LNCaP clone FGC (cell line): Measurements from ENCODE around the gene MRPL57.
"Not testable (repeated sequence)": the region's sequence is repeated elsewhere in the genome, so short reads cannot be mapped to it uniquely, and the experiment has no call there.

ENCODE experiments used
- DNase-seq: peaks from one replicate; pipeline ENCODE4 v3.0.0-alpha.2; 2011; ENCODE audit warnings: low read depth
- H3K4me3 ChIP-seq: 2 replicates; pipeline ENCODE4 v1.5.1; 2011; ENCODE audit warnings: mild to moderate bottlenecking, low read depth, low read length, control low read depth
- TF ChIP-seq, protein P1 (sequence below): IDR thresholded peaks from 2 replicates; pipeline ENCODE4 v1.5.1; 2012; ENCODE audit warnings: mild to moderate bottlenecking; ENCODE audit not compliant: control insufficient read depth, insufficient read depth; ENCODE audit errors: extremely low read depth

The MRPL57 gene

DNA sequence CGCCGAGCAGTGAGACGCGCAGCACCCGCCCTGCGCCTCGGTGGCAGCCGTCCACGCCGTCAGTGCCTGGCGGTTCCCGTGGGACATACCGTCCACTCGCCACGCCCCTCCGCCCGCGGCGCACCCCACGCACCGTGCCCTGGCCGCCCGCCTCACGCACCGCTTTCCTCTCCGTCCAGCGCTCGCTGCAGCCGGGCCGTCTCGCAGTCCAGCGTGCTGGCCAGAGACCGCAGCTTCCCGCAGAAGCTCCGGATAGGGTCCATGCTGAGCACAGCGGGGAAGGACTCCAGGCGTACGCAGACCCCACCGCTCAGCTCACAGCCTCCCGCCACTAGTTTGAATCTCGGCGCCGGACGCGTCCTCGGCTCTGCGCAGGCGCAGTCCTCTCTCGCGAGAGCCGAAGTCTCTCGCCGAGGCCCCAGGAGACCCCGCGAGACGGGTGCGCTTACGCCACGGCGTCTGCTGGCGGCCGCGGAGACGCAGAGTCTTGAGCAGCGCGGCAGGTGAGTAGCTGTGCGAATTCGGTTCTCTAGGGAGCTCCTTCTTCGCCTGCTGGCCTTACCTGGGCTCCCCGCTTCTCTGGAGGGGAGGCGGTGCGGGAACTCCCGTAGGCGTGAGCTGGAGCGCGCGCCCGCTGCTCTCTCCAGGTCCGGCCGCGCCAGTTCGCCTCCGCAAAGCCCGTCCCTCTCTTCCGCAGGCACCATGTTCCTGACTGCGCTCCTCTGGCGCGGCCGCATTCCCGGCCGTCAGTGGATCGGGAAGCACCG is at the start of gene MRPL57, which contains the start of gene SKA3:
Gene MRPL57, plus strand, starts transcription at position 444 of the 767 bp plus-strand sequence. Its CDS starts 259 bp downstream, at position 703.
Gene SKA3, minus strand, starts transcription at position 338 of the 767 bp plus-strand sequence. Its CDS starts 75 bp downstream, at position 263.
- DNase-seq = peak; percentile 69
- TF ChIP-seq, protein P1, sequence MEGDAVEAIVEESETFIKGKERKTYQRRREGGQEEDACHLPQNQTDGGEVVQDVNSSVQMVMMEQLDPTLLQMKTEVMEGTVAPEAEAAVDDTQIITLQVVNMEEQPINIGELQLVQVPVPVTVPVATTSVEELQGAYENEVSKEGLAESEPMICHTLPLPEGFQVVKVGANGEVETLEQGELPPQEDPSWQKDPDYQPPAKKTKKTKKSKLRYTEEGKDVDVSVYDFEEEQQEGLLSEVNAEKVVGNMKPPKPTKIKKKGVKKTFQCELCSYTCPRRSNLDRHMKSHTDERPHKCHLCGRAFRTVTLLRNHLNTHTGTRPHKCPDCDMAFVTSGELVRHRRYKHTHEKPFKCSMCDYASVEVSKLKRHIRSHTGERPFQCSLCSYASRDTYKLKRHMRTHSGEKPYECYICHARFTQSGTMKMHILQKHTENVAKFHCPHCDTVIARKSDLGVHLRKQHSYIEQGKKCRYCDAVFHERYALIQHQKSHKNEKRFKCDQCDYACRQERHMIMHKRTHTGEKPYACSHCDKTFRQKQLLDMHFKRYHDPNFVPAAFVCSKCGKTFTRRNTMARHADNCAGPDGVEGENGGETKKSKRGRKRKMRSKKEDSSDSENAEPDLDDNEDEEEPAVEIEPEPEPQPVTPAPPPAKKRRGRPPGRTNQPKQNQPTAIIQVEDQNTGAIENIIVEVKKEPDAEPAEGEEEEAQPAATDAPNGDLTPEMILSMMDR = no peak

DNA sequence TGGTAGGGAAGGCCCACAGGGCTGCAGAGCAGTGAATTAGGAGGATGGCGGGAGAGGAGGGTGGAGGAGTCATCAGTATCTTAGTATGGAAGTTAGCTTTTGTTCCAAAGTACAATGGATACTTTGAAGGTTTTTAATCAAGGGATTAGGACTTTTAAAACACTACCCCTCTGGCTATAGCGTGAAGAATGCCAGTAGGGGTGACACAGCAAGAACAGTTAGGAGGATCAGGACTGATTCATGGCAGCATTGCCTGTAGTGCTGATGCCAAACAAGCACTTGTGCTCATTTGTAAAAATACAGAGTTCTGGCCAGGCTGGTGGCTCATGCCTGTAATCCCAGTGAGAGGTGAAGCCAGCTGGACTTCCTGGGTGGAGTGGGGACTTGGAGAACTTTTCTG is 46.3 kb upstream of the MRPL57 start:
- no peak for DNase-seq
- no peak overlapping the region for H3K4me3 ChIP-seq
- TF ChIP-seq, protein P1 = no peak

More for the DNA sequence above, at the start of gene MRPL57, which contains the start of gene SKA3:
- H3K4me3 ChIP-seq = peak within 1 kb of the TSS; percentile 68

DNA sequence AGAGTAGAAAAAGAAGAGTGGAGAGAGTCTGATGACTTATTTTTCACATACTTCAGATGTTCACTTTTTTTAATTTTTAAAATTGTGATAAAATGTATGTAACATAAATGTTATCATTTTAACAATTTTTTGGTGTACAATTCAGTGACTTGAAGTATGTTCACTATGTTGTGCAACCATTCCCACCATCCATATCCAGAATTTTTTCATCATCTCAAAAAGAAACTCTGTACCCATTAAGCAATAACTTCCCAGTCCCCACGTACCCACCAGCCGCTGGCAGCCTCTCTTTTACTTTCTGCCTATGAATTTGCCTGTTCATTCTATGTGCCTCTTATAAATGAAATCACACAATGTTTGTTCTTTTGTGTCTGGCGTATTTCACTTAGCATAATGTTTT is 43.4 kb upstream of the MRPL57 start:
- no peak overlapping the region for H3K4me3 ChIP-seq
- TF ChIP-seq, protein P1 = no peak
- no peak for DNase-seq

DNA sequence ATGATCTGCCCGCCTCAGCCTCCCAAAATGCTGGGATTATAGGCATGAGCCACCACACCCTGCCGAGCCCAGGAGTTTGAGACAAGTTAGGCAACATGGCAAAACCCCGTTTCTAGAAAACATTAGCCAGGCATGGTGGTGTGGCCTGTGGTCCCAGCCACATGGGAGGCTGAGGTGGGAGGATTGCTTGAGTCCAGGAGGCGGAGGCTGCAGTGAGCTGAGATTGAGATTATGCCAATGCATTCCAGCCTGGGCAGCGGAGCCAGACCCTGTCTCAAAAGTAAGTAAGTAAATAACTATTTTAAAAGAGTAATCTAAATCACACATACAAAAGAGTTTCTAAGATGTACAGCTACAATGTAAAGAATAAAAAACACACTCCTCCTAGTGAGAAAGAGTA is 42.0 kb upstream of the MRPL57 start:
- DNase-seq = no peak
- H3K4me3 ChIP-seq = no peak overlapping the region
- TF ChIP-seq, protein P1 = no peak

DNA sequence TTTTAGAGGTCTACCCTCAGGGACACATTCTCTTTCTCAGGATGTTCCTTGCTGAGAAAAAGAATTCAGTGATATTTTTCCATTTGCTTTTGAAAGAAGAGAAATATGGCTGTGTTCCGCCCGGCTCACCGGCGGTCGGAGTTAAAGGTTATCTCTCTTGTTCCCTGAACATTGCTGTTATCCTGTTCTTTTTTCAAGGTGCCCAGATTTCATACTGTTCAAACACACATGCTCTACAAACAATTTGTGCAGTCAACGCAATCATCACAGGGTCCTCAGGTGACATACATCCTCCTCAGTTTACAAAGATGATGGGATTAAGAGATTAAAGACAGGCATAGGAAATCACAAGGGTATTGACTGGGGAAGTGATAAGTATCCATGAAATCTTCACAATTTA is 40.6 kb upstream of the MRPL57 start:
- not testable (repeated sequence) for H3K4me3 ChIP-seq, DNase-seq

DNA sequence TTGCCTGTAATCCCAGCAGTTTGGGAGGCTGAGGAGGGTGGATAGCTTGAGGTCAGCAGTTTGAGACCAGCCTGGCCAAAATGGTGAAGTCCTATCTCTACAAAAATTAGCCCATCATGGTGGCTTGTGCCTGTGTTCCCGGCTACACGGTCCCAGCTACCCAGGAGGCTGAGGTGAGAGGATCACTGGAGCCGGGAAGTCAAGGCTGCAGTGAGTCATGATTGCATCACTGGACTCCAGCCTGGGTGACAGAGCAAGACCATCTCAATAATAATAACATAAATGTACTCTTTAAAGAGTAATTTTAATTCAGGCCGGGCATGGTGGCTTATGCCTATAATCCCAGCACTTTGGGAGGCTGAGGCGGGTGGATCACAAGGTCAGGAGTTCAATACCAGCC is 38.8 kb upstream of the MRPL57 start:
- H3K4me3 ChIP-seq = no peak overlapping the region
- TF ChIP-seq, protein P1 = no peak
- no peak for DNase-seq

DNA sequence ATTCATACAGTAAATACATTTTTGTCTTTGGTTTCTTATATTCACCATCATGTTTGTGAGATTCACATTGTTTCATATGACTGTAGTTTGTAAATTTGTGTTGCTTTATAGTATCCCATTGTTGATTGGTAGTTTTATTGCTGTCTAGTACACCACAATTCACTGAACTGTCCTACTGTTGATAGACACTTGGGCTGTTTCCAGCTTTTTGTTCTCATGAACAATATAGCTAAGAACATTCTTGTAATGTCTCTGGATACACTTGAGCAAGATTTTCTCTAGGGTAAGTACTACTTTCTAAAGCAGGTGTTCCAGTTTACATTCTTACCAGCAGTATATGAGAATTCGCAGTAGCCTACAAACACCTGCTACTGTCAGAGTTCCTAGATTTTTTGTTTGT is 37.9 kb upstream of the MRPL57 start:
- DNase-seq = peak; percentile 59
- H3K4me3 ChIP-seq = no peak overlapping the region
- TF ChIP-seq, protein P1 = no peak
